CD14-positive monocyte (primary cell): Measurements from ENCODE around the gene RAB12. TPM values are rescaled to one million over a fixed set of nuclear protein-coding genes. Genes with fewer than 3 reads are reported as not detected.
A peak's percentile ranks its signal among the peaks of the same experiment; 100 is the strongest.

Experiments used
- DNase-seq, 3 donors: peaks; one replicate each; pipeline ENCODE4 v3.0.0-alpha.2; 2011 to 2022
- H2AFZ ChIP-seq: 2 replicates; pipeline ENCODE4 v1.6.0; 2012; ENCODE audit warnings: mild to moderate bottlenecking, low read depth, low read length, inconsistent platforms; ENCODE audit not compliant: insufficient read depth, poor library complexity, severe bottlenecking
- H3K27ac ChIP-seq, 2 donors: 1 replicate in 1 of 2; 2 replicates in 1 of 2; pipeline ENCODE4 v1.5.1; 2012 to 2013; ENCODE audit warnings: low read length in 2 of 2, control low read depth in 1 of 2, inconsistent platforms in 1 of 2, low read depth in 1 of 2, mild to moderate bottlenecking in 1 of 2
- H3K27me3 ChIP-seq, 2 donors: one replicate each; pipeline versions ENCODE4 v1.6.0 to v1.6.1; 2011 to 2013; ENCODE audit warnings: low read length in 2 of 2; ENCODE audit not compliant: control insufficient read depth in 2 of 2, insufficient read depth in 2 of 2
- H3K36me3 ChIP-seq, 2 donors: replicated peaks in 1 of 2; 1 replicate in 1 of 2; 2 replicates in 1 of 2; pipeline versions ENCODE4 v1.5.1 to v1.6.1; 2012 to 2013; ENCODE audit warnings: low read length in 2 of 2, control low read depth in 1 of 2, inconsistent platforms in 1 of 2, mild to moderate bottlenecking in 1 of 2; ENCODE audit not compliant: insufficient read depth in 2 of 2, control insufficient read depth in 1 of 2
- H3K4me1 ChIP-seq, 2 donors: 1 replicate in 1 of 2; 2 replicates in 1 of 2; pipeline versions ENCODE4 v1.5.1 to v1.6.1; 2012 to 2013; ENCODE audit warnings: low read length in 2 of 2, control low read depth in 1 of 2, inconsistent platforms in 1 of 2, mild to moderate bottlenecking in 1 of 2, moderate library complexity in 1 of 2; ENCODE audit not compliant: insufficient read depth in 2 of 2, control insufficient read depth in 1 of 2
- H3K4me2 ChIP-seq: replicated peaks from 2 replicates; pipeline ENCODE3; 2012; ENCODE audit warnings: low read length, moderate library complexity, mild to moderate bottlenecking; ENCODE audit not compliant: poor library complexity, severe bottlenecking; ENCODE audit errors: extremely low read depth
- H3K4me3 ChIP-seq, 3 experiments: fragments of 200-600 bp in 1 of 3; sonication (generic) in 1 of 3; replicated peaks in 1 of 3; 1 replicate in 2 of 3; 2 replicates in 1 of 3; pipeline ENCODE4 v1.5.1; 2011 to 2013; ENCODE audit warnings: low read length in 3 of 3, mild to moderate bottlenecking in 3 of 3, control low read depth in 2 of 3, low read depth in 2 of 3, inconsistent platforms in 1 of 3, moderate library complexity in 1 of 3
- H3K79me2 ChIP-seq: 2 replicates; pipeline ENCODE4 v1.6.0; 2012; ENCODE audit warnings: mild to moderate bottlenecking, control low read depth, inconsistent platforms, low read length, moderate library complexity; ENCODE audit not compliant: insufficient read depth
- H3K9ac ChIP-seq: 2 replicates; pipeline ENCODE4 v1.6.0; 2017; ENCODE audit warnings: low read length, mild to moderate bottlenecking; ENCODE audit not compliant: insufficient read depth, poor library complexity, severe bottlenecking
- H3K9me3 ChIP-seq, 2 donors: replicated peaks in 1 of 2; 1 replicate in 1 of 2; 2 replicates in 1 of 2; pipeline versions ENCODE4 v1.5.1 to v1.6.1; 2012 to 2013; ENCODE audit warnings: low read length in 2 of 2, control low read depth in 1 of 2; ENCODE audit not compliant: control insufficient read depth in 1 of 2, insufficient read depth in 1 of 2
- H4K20me1 ChIP-seq: 2 replicates; pipeline ENCODE4 v1.6.0; 2012; ENCODE audit warnings: mild to moderate bottlenecking, low read length, control low read depth, moderate library complexity; ENCODE audit not compliant: insufficient read depth
- H3K27ac Mint-ChIP-seq, 7 donors: one replicate each; pipeline ENCODE4 v1.8.0; 2020; ENCODE audit warnings: mild to moderate bottlenecking in 7 of 7, mixed read lengths in 7 of 7, moderate library complexity in 6 of 7, inconsistent platforms in 2 of 7
- H3K27me3 Mint-ChIP-seq, 3 donors: one replicate each; pipeline ENCODE4 v1.8.0; 2021 to 2022; ENCODE audit warnings: low read depth in 3 of 3, mild to moderate bottlenecking in 3 of 3, mixed read lengths in 3 of 3, moderate library complexity in 3 of 3, inconsistent platforms in 1 of 3
- H3K36me3 Mint-ChIP-seq, 2 donors: one replicate each; pipeline ENCODE4 v1.8.0; 2020; ENCODE audit warnings: mixed read lengths in 2 of 2, inconsistent platforms in 1 of 2, mild to moderate bottlenecking in 1 of 2
- H3K4me1 Mint-ChIP-seq: one replicate; pipeline ENCODE4 v1.8.0; 2020; ENCODE audit warnings: mild to moderate bottlenecking, mixed read lengths
- H3K4me3 Mint-ChIP-seq, 2 donors: one replicate each; pipeline ENCODE4 v1.8.0; 2020; ENCODE audit warnings: mild to moderate bottlenecking in 2 of 2, mixed read lengths in 2 of 2, moderate library complexity in 1 of 2
- H3K9me3 Mint-ChIP-seq, 7 donors: one replicate each; pipeline ENCODE4 v1.8.0; 2020 to 2022; ENCODE audit warnings: mixed read lengths in 7 of 7, mild to moderate bottlenecking in 6 of 7, moderate library complexity in 6 of 7, inconsistent platforms in 2 of 7
- CTCF ChIP-seq: fragments of 200-600 bp; IDR thresholded peaks from one replicate; pipeline ENCODE4 v1.8.0; 2022; ENCODE audit warnings: antibody characterized with exemption, mild to moderate bottlenecking
- whole genome bisulfite sequencing: methylation state at CpG from one replicate; pipeline ENCODE4 v1.1.5; 2013; ENCODE audit warnings: missing lambda C conversion rate; ENCODE audit not compliant: insufficient coverage; 5-methylcytosine and 5-hydroxymethylcytosine counted together
- intact Hi-C, 2 donors: fragments of 100-400 bp; cut with micrococcal nuclease; formaldehyde crosslinking; loops; one replicate each; pipeline versions ENCODE4 v1.15.0 to v1.15.1; 2023
- polyA plus RNA-seq, 3 donors: library from polyadenylated mRNA; depleted of rRNA in 1 of 3; unstranded in 2 of 3; stranded (reverse) in 1 of 3; fragments of 300-500 nt in 2 of 3; fragments of >200 nt in 1 of 3; fragmentation: Illumina TruSeq in 2 of 3; gene quantifications; 1 replicate in 2 of 3; 2 replicates in 1 of 3; pipeline ENCODE4 v1.2.3, GENCODE V29; 2012 to 2021

Gene RAB12
- polyA plus RNA-seq, 3 donors = 0.15 to 22.1 (median 0.16) TPM

- H3K9ac ChIP-seq = no peak overlapping the region
- Mint-ChIP-seq H3K4me1 (peaks cover 40% of the 10 kb centered on the region), H3K9me3 (peaks cover 0 to 5% (median 0%) of the 10 kb centered on the region in 7 donors), H3K4me3 (no peak overlapping the region), H3K36me3 (no peaks in the 10 kb centered on the region), H3K27ac (peak overlapping the region in 6 of 7 donors; percentile 0 to 84 (median 60)), H3K27me3 (peaks cover 0 to 3% (median 3%) of the 10 kb centered on the region in 3 donors)
- H3K27ac ChIP-seq = peak overlapping the region in 1 of 2 donors; percentile 71
- no peak overlapping the region for H3K4me3 ChIP-seq
- no peaks in the 10 kb centered on the region for H4K20me1 ChIP-seq
- no peaks in the 10 kb centered on the region for H3K79me2 ChIP-seq
- no peaks in the 10 kb centered on the region for H3K9me3 ChIP-seq
- TF ChIP-seq CTCF = no peak
- intact Hi-C loops = loop anchor here in 1 of 2 donors (2.0 kb wide), 1 partner anchor 27 kb away; no protein-coding TSS in a partner anchor
- DNase-seq = no peak
- H2AFZ ChIP-seq = no peak overlapping the region
- peaks cover 44 to 45% of the 10 kb centered on the region in 2 donors for H3K4me1 ChIP-seq
- H3K27me3 ChIP-seq = no peaks in the 10 kb centered on the region
- no peak overlapping the region for H3K4me2 ChIP-seq
- no peaks in the 10 kb centered on the region for H3K36me3 ChIP-seq
- 88% methylated on average over 3 of the region's 4 CpGs for whole genome bisulfite sequencing
These were observed 7.2 kb upstream of the RAB12 start for GRCh38 chr18:8602040-8602439.

GRCh38 chr18:8602557-8602956, 6.7 kb upstream of the RAB12 start:
- no peak for TF ChIP-seq CTCF
- intact Hi-C loops = loop anchor here in 1 of 2 donors (2.0 kb wide), 1 partner anchor 26 kb away; no protein-coding TSS in a partner anchor
- Histone ChIP-seq H3K4me2 (no peak overlapping the region), H3K4me3 (no peak overlapping the region), H2AFZ (no peak overlapping the region), H3K9me3 (no peaks in the 10 kb centered on the region), H3K79me2 (no peaks in the 10 kb centered on the region), H4K20me1 (no peaks in the 10 kb centered on the region), H3K4me1 (peaks cover 44 to 45% of the 10 kb centered on the region in 2 donors), H3K27me3 (peaks cover 0 to under 1% of the 10 kb centered on the region in 2 donors), H3K36me3 (no peaks in the 10 kb centered on the region), H3K27ac (no peak overlapping the region), H3K9ac (no peak overlapping the region)
- Mint-ChIP-seq H3K36me3 (no peaks in the 10 kb centered on the region), H3K27me3 (peaks cover 2 to 3% (median 3%) of the 10 kb centered on the region in 3 donors), H3K4me3 (peak overlapping the region in 1 of 2 donors; percentile 9), H3K4me1 (peaks cover 40% of the 10 kb centered on the region), H3K9me3 (peaks cover 0 to 5% (median 0%) of the 10 kb centered on the region in 7 donors), H3K27ac (peak overlapping the region in 1 of 7 donors; percentile 65)
- no peak for DNase-seq
- WGBS = no CpG with 5 or more reads among the region's 2 CpGs
